MM.1S (cell line): ENCODE results near the gene PRMT9.

Experiments
- DNase-seq: peaks from one replicate; pipeline ENCODE4 v3.0.0-alpha.2; 2015
- H2AFZ ChIP-seq: fragments of 300-600 bp; sonication (generic); 2 replicates; pipeline ENCODE4 v1.6.0; 2016; ENCODE audit warnings: antibody characterized with exemption, low read length
- H3F3A ChIP-seq: fragments of 300-600 bp; sonication (generic); 2 replicates; pipeline ENCODE4 v1.6.1; 2016; ENCODE audit warnings: mild to moderate bottlenecking, antibody characterized with exemption, low read length, moderate library complexity, mixed read lengths; ENCODE audit not compliant: insufficient read depth
- H3K27ac ChIP-seq: fragments of 300-600 bp; sonication (generic); 2 replicates; pipeline ENCODE4 v1.5.1; 2016; ENCODE audit warnings: mild to moderate bottlenecking, low read length
- H3K27me3 ChIP-seq: fragments of 300-600 bp; sonication (generic); replicated peaks from 2 replicates; pipeline ENCODE4 v1.6.0; 2016; ENCODE audit warnings: low read length; ENCODE audit not compliant: insufficient read depth
- H3K36me3 ChIP-seq: fragments of 300-600 bp; sonication (generic); replicated peaks from 2 replicates; pipeline ENCODE4 v1.6.1; 2016; ENCODE audit warnings: mild to moderate bottlenecking, low read length, mixed read lengths; ENCODE audit not compliant: insufficient read depth
- H3K4me1 ChIP-seq: fragments of 300-600 bp; sonication (generic); 2 replicates; pipeline ENCODE4 v1.6.1; 2016; ENCODE audit warnings: low read length, mixed read lengths
- H3K4me2 ChIP-seq: fragments of 300-600 bp; sonication (generic); 2 replicates; pipeline ENCODE4 v1.6.0; 2016; ENCODE audit warnings: low read depth, low read length
- H3K4me3 ChIP-seq: fragments of 300-600 bp; sonication (generic); 2 replicates; pipeline ENCODE4 v1.5.1; 2016; ENCODE audit warnings: low read length, mixed read lengths
- H3K79me2 ChIP-seq: fragments of 300-600 bp; sonication (generic); 2 replicates; pipeline ENCODE4 v1.6.1; 2016; ENCODE audit warnings: mixed run types, low read length, mixed read lengths
- H3K9ac ChIP-seq: fragments of 300-600 bp; sonication (generic); 2 replicates; pipeline ENCODE4 v1.6.1; 2016; ENCODE audit warnings: low read length, mixed read lengths
- H3K9me2 ChIP-seq: fragments of 300-600 bp; sonication (generic); replicated peaks from 2 replicates; pipeline ENCODE4 v1.6.1; 2016; ENCODE audit warnings: mild to moderate bottlenecking, low read length, mixed read lengths; ENCODE audit not compliant: insufficient read depth
- H3K9me3 ChIP-seq: fragments of 300-600 bp; sonication (generic); replicated peaks from 2 replicates; pipeline ENCODE4 v1.6.1; 2016; ENCODE audit warnings: mild to moderate bottlenecking, low read length, mixed read lengths; ENCODE audit not compliant: insufficient read depth
- H4K20me1 ChIP-seq: fragments of 300-600 bp; sonication (generic); 2 replicates; pipeline ENCODE4 v1.6.1; 2016; ENCODE audit warnings: mild to moderate bottlenecking, low read length, moderate library complexity, mixed read lengths; ENCODE audit not compliant: insufficient read depth
- CTCF ChIP-seq: fragments of 300-600 bp; sonication (generic); IDR thresholded peaks from 2 replicates; pipeline ENCODE4 v1.5.1; 2016; ENCODE audit warnings: antibody characterized with exemption, low read length, mixed read lengths
- EZH2 ChIP-seq: fragments of 300-600 bp; sonication (generic); optimal IDR thresholded peaks from 2 replicates; pipeline ENCODE3; 2017; ENCODE audit warnings: low read depth, mild to moderate bottlenecking, antibody characterized with exemption, low read length, mixed read lengths
- EZH2phosphoT487 ChIP-seq: fragments of 300-600 bp; sonication (generic); IDR thresholded peaks from 2 replicates; pipeline ENCODE4 v1.6.1; 2018; ENCODE audit warnings: antibody characterized with exemption, low read length

PRMT9 gene

GRCh38 chr4:147616849-147617172 is 67.2 kb downstream of the PRMT9 start:
- no peaks in the 10 kb centered on the region for H3K36me3 ChIP-seq
- H3K4me3 ChIP-seq, result peak overlapping the region; percentile 84
- no peaks in the 10 kb centered on the region for H3K27me3 ChIP-seq
- H3K9me2 ChIP-seq, result no peaks in the 10 kb centered on the region
- TF ChIP-seq CTCF (no peak), EZH2phosphoT487 (no peak), EZH2 (no peak)
- no peak overlapping the region for H3K27ac ChIP-seq
- 0 out of 2 replicates have a peak, but pooled peaks cover 9% of the 10 kb centered on the region for H3K4me1 ChIP-seq
- H2AFZ ChIP-seq, result peak overlapping the region; percentile 62
- peak overlapping the region; percentile 70 for H3K4me2 ChIP-seq
- H3K9ac ChIP-seq, result no peak overlapping the region; the same call in 1 of the 2 replicates
- DNase-seq, result no peak
- H3F3A ChIP-seq, result peaks cover 13% of the 10 kb centered on the region
- H3K79me2 ChIP-seq, result peaks cover 43% of the 10 kb centered on the region
- H3K9me3 ChIP-seq, result no peaks in the 10 kb centered on the region
- no peaks in the 10 kb centered on the region for H4K20me1 ChIP-seq

GRCh38 chr4:147610686-147611085 is 73.3 kb downstream of the PRMT9 start:
- no peak for DNase-seq
- Histone ChIP-seq H3K79me2 (no peaks in the 10 kb centered on the region), H3K4me2 (no peak overlapping the region), H3K36me3 (no peaks in the 10 kb centered on the region), H3K9me3 (no peaks in the 10 kb centered on the region), H4K20me1 (no peaks in the 10 kb centered on the region), H3K9me2 (no peaks in the 10 kb centered on the region), H3K9ac (no peak overlapping the region), H2AFZ (no peak overlapping the region), H3F3A (no peaks in the 10 kb centered on the region), H3K27ac (no peak overlapping the region), H3K4me1 (no peaks in the 10 kb centered on the region), H3K27me3 (no peaks in the 10 kb centered on the region), H3K4me3 (no peak overlapping the region)
- TF ChIP-seq EZH2 (no peak), CTCF (no peak), EZH2phosphoT487 (no peak)

- H3K9me2 ChIP-seq, result no peaks in the 10 kb centered on the region
- no peaks in the 10 kb centered on the region for H4K20me1 ChIP-seq
- no peaks in the 10 kb centered on the region for H3K36me3 ChIP-seq
- H3K79me2 ChIP-seq, result no peaks in the 10 kb centered on the region
- H3K4me2 ChIP-seq, result no peak overlapping the region
- no peak overlapping the region for H3K4me3 ChIP-seq
- no peak overlapping the region for H3K9ac ChIP-seq
- no peaks in the 10 kb centered on the region for H3K27me3 ChIP-seq
- DNase-seq, result no peak
- H3K4me1 ChIP-seq, result no peaks in the 10 kb centered on the region
- no peak overlapping the region for H3K27ac ChIP-seq
- no peak for TF ChIP-seq EZH2
- no peak for TF ChIP-seq CTCF
- no peak for TF ChIP-seq EZH2phosphoT487
- no peaks in the 10 kb centered on the region for H3K9me3 ChIP-seq
- no peaks in the 10 kb centered on the region for H3F3A ChIP-seq
- H2AFZ ChIP-seq, result no peak overlapping the region
Observed at GRCh38 chr4:147607471-147607870, 76.5 kb downstream of the PRMT9 start.
